ENCODE measurements around the gene ZIC5. TPM values are rescaled to one million over a fixed set of nuclear protein-coding genes. Genes with fewer than 3 reads are reported as not detected.

ZIC5 gene
- total RNA-seq, 1 donor from 2014 or later: not detected

DNA sequence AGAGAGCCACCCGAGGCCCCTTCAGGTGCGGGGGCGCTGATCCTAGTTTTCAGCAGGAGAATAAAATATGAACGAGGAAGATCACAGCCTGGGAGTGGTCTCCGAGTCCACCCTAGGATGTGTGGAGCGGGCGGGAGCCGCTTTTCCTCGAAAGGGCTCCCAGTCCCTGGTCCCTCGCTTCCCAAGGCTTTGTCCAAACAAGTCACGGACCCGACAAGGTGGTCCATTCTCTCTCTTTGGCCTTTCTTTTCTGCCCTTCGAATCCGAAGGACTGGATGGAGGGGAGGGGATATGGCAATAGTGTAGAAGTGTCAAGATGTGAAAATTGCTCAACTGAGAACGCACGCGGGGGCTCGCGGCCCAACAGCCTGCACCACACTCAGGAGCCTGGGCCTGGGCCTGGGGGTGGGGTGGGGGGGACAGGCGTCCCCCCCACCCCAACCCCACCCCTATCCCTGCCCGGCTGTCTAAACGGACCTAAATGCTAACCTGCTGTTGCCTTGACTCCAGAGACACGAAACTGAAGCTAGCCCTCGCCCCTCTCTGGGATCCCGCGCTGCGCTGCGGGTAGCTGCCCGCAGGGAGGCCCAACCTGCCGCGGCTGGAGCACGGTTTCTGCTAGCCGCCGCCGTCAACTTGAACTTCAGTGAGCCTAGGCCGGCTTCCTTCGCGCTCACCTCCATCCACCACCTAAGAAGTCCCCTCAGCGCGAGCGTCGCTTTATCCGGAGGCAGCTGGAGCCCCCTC is 17.1 kb upstream of the ZIC5 start:
- TF ChIP-seq, protein P1, sequence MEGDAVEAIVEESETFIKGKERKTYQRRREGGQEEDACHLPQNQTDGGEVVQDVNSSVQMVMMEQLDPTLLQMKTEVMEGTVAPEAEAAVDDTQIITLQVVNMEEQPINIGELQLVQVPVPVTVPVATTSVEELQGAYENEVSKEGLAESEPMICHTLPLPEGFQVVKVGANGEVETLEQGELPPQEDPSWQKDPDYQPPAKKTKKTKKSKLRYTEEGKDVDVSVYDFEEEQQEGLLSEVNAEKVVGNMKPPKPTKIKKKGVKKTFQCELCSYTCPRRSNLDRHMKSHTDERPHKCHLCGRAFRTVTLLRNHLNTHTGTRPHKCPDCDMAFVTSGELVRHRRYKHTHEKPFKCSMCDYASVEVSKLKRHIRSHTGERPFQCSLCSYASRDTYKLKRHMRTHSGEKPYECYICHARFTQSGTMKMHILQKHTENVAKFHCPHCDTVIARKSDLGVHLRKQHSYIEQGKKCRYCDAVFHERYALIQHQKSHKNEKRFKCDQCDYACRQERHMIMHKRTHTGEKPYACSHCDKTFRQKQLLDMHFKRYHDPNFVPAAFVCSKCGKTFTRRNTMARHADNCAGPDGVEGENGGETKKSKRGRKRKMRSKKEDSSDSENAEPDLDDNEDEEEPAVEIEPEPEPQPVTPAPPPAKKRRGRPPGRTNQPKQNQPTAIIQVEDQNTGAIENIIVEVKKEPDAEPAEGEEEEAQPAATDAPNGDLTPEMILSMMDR (IDR thresholded peaks at IDR 0.05; ENCODE audit: insufficient read depth, low read length, poor library complexity, severe bottlenecking): no peak
- Histone ChIP-seq H3K27me3 (ENCODE audit: control insufficient read depth, insufficient read depth, low read length) (peaks cover 88% of the 10 kb centered on the region), H3K4me3 (ENCODE audit: low read depth, low read length) (no peak overlapping the region), H3K36me3 (ENCODE audit: control insufficient read depth, insufficient read depth, low read length) (no peaks in the 10 kb centered on the region)
- no peak for DNase-seq (ENCODE audit: low read depth)

DNA sequence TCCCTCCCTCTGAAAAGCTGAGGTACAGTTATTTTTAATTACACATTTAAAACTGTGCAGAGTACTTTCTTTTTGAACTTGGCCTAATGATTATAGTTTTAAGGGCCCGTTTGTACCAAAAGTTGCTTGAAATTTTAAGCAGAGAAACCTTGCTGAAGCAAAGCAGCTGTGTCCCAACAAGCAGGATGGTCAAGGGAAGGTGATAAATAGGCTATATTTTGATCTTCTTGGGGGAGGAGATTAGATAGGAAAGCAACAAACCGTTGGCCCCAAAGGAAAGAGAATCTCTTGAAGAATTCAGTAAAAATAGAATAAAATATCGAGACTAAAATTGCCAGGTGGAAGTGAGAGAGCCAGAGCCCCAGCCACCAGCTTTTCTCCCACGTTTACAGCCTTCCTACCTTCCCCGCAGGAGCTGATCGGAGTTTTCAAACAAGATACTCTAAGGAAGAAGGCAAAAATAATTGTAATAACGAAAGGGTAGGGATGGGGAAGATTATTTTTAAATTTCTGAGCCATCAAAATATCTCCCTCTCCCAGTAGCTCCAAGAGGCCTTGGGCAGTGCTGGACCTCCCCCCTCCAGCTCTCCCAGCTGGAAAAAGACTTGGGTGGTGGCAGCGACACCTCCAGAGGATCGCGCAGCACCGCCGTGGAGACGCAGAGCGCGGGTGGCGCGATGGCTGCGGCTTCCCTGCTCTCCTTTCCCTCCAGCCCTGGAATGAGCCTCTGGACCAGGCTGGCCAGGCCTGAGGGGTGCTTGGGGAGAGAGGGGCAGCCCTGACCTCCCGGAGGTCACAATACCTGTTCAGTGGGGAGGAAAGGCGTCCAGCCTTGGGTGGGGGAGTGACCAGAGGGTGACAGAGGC is 15.8 kb upstream of the ZIC5 start:
- Histone ChIP-seq H3K36me3 (ENCODE audit: control insufficient read depth, insufficient read depth, low read length) (no peaks in the 10 kb centered on the region), H3K27me3 (ENCODE audit: control insufficient read depth, insufficient read depth, low read length) (peaks cover 91% of the 10 kb centered on the region), H3K4me3 (ENCODE audit: low read depth, low read length) (no peak overlapping the region)
- no peak for DNase-seq (ENCODE audit: low read depth)
- TF ChIP-seq, protein P1 (IDR thresholded peaks at IDR 0.05; ENCODE audit: insufficient read depth, low read length, poor library complexity, severe bottlenecking): no peak

DNA sequence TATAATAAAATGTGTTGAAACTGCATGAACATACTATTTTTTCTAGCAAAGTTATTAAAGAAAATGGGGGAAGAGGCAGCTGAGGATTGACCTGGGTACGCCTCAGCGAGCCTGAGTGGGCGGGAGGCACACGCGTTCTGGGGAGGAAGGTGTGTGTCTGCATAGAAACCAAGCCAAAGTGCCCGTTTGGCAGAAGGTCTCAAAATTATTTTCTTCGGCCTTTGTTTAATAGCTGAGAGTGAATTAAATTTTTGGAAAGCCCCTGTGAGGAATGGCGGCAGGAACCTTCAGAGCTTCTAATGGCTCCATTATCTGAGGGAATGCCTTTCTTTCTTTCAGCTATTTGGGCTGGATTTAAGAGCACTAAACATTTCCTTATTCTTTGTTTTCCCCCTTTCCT is 15.2 kb upstream of the ZIC5 start:
- Histone ChIP-seq H3K27me3 (ENCODE audit: control insufficient read depth, insufficient read depth, low read length) (peaks cover 90% of the 10 kb centered on the region), H3K4me3 (ENCODE audit: low read depth, low read length) (no peak overlapping the region), H3K36me3 (ENCODE audit: control insufficient read depth, insufficient read depth, low read length) (no peaks in the 10 kb centered on the region)
- TF ChIP-seq, protein P1 (IDR thresholded peaks at IDR 0.05; ENCODE audit: insufficient read depth, low read length, poor library complexity, severe bottlenecking): no peak
- no peak for DNase-seq (ENCODE audit: low read depth)

DNA sequence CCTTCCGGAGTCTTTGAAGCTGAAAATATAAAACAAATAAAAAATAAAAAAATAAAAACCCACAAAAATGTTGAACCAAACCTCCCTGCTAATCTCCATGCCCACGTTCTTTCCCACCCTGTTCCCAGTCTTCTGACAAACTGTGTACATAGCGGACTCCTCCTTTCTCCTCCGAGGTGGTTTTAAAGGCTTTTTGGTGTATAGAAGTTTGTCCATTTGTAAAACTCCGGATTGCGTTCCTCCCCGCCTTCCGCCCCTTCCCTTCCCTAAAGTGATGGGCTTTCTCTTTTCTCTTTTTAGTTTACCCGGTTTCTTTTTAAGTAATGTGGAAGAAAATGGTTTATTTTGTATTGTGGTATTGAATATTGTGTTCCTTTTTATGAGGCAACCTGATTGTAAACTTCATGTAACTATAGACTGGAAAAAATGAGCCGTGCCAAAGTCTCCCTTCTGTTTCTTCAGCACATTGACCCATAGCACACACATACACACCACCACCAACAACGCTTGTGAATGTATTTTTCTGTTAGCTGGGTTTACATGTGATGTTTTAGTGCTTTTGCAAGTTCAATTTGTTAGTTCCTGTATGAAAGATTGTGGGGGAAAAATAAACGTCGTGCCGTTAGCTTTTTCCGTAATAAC is 14.4 kb upstream of the ZIC5 start:
- Histone ChIP-seq H3K27me3 (ENCODE audit: control insufficient read depth, insufficient read depth, low read length) (peaks cover 82% of the 10 kb centered on the region), H3K4me3 (ENCODE audit: low read depth, low read length) (no peak overlapping the region), H3K36me3 (ENCODE audit: control insufficient read depth, insufficient read depth, low read length) (no peaks in the 10 kb centered on the region)
- no peak for DNase-seq (ENCODE audit: low read depth)
- TF ChIP-seq, protein P1 (IDR thresholded peaks at IDR 0.05; ENCODE audit: insufficient read depth, low read length, poor library complexity, severe bottlenecking): no peak

DNA sequence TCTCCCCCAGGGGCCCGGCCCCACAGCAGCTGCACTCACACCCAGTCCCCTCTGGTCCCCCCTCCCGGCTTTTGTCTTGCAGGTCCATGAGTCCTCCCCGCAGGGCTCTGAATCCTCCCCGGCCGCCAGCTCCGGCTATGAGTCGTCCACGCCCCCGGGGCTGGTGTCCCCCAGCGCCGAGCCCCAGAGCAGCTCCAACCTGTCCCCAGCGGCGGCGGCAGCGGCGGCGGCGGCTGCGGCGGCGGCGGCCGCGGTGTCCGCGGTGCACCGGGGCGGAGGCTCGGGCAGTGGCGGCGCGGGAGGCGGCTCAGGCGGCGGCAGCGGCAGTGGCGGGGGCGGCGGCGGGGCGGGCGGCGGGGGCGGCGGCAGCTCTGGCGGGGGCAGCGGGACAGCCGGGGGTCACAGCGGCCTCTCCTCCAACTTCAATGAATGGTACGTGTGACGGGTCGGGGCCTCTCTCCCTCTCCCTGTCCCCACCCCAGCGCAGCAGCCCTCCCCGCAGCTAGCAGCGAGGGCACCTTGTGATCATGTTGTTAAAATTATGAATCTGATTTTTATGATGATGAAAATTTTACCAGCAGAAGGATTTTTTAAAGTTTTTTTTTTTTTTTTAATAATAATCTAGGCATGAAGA is 13.8 kb upstream of the ZIC5 start:
- TF ChIP-seq, protein P1 (IDR thresholded peaks at IDR 0.05; ENCODE audit: insufficient read depth, low read length, poor library complexity, severe bottlenecking): no peak
- DNase-seq (ENCODE audit: low read depth): no peak
- Histone ChIP-seq H3K4me3 (ENCODE audit: low read depth, low read length) (no peak overlapping the region), H3K36me3 (ENCODE audit: control insufficient read depth, insufficient read depth, low read length) (no peaks in the 10 kb centered on the region), H3K27me3 (ENCODE audit: control insufficient read depth, insufficient read depth, low read length) (peaks cover 78% of the 10 kb centered on the region)
